T-helper 1 cell (primary cell): ENCODE measurements around the gene PCSK2.

ENCODE experiments used
- DNase-seq, 5 donors: peaks; one replicate each; pipeline ENCODE4 v3.0.0-alpha.2; 2012 to 2020

The PCSK2 gene

GRCh38 chr20:17273717-17274116 is 46.9 kb downstream of the PCSK2 start:
- no peak for DNase-seq

GRCh38 chr20:17276101-17276500 is 49.3 kb downstream of the PCSK2 start:
- DNase-seq = no peak

GRCh38 chr20:17281478-17281877 is 54.6 kb downstream of the PCSK2 start:
- no peak for DNase-seq

GRCh38 chr20:17282501-17282900 is 55.7 kb downstream of the PCSK2 start:
- no peak for DNase-seq

- DNase-seq = no peak
These were observed 60.7 kb downstream of the PCSK2 start for GRCh38 chr20:17287503-17287902.

DNA sequence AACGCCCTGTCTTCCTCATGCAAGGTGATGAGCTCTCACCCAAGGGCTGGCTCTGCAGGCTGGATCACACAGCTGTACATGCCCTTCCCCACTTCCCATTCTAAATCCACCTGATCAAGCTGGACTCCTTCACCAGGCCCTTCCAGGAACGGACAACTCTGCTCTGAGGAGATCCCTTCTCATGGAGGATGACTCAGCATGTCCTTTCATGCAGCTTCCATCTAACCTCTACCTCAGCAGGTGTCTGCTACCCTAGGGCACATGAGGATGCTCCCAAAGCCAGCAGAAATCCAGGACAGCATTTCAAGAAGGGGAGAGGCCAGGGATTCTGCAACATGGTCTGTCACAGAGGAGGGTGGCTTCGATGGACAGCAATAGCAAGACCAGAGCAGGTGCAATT is 61.2 kb downstream of the PCSK2 start:
- DNase-seq = no peak

GRCh38 chr20:17295151-17295726 is 68.4 kb downstream of the PCSK2 start:
- DNase-seq = no peak

- no peak for DNase-seq
These were observed 69.2 kb downstream of the PCSK2 start for GRCh38 chr20:17295991-17296390.

- no peak for DNase-seq
These were observed 71.3 kb downstream of the PCSK2 start for GRCh38 chr20:17298171-17298570.

GRCh38 chr20:17298751-17299150 is 71.9 kb downstream of the PCSK2 start:
- no peak for DNase-seq

DNA sequence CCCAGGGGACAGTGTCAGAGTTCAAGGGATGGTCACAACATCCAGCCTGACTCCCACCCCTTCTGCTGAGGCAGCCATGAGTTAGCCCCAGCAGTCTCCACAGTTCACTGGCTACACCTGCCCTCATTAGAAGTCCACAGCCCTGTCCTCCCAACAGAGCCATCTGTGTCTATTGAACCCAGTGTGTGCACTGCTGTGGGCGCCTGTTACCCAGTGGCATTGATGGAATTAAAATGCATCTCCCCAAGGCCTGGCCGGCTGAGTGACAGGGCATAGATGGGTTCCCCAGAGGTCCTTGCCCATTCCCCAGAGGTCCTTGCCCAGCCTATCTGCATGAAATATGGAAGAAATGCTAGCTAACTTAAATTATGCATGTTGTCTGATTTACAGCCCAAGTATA is 73.3 kb downstream of the PCSK2 start:
- DNase-seq = no peak

GRCh38 chr20:17304774-17305173 is 77.9 kb downstream of the PCSK2 start:
- DNase-seq = no peak

DNA sequence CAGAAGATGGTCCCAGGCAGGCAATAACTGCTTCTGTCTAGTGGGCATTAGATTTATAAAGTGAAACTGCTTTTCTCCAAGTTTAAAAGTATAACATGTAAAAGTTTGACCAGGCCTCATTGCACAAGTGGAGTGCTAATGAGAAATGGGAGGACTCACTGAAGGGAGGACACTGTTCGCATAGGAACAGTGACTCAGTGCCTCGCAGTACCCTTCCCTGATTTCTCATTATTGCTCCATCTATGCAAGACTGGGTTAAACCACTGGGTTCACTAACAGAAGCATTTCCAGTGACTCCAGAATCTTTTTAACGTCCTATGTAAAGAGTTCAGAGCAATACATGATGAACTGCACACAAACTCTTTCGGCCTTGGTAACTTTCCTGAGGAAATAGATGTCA is 79.6 kb downstream of the PCSK2 start:
- DNase-seq = no peak

DNA sequence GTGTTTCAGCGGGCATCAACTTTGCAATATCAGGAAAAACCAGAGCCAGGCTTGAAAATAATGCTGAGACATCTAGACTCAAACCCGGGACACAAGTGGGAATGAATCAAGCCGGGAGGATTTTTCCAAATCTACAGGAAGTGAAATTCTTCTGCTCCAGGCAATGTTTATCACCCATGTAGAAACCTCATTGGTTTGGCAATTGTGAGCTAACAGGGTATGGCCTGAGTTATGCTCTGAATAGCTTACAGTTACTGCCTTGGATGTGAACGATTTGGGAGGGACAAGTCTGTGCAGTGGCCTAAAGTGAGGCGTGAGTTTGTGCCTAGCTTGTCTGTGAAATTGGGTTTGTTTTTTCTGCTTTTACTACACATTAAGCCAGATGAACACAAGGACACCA is 87.4 kb downstream of the PCSK2 start:
- no peak for DNase-seq

DNA sequence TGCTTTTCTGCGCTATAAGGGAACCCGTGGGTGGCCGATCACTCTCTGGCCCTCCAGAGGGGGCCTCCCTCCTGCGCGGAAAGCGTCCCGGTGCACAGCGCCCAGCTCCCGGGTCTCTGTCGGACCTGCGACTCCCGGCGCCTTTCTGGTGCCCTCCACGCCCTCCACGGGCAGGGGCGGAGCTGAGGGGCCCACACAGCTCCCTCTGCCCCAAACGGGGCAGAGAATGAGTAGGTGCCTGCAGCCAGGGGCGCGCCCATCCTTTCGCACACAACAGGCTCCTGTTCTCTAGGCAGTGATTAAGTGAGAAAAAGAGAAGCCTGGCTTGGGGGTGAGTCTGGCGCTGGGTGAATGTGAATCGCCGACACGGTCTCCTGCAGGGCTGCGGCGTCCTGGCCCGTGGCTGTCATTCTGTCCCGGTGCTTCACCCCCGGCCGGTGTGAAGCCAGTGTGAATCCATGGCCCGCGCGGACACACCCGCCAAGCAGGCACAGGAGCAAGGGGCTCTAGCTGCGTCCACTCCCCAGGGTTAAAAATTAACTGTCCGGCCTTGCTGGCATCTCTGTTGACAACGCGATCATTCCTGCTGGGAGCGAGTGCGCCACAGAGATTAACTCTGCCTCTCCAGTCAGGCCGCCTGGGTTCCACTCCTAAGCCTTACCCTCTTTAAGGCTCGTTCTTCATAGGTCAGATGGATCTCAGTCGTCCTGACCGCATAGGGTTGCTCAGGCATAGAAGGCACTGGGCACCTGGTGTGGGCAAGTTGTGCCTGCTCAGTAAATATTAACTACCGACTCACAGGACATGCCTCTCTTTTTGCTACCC is 88.8 kb downstream of the PCSK2 start:
- DNase-seq = no peak

- no peak for DNase-seq
These were observed 89.6 kb downstream of the PCSK2 start for GRCh38 chr20:17316316-17317038.

- no peak for DNase-seq
These were observed 90.5 kb downstream of the PCSK2 start for GRCh38 chr20:17317341-17317740.

- DNase-seq = no peak
These were observed 93.6 kb downstream of the PCSK2 start for GRCh38 chr20:17320456-17320855.

GRCh38 chr20:17326096-17326495 is 99.3 kb downstream of the PCSK2 start:
- DNase-seq = no peak

DNA sequence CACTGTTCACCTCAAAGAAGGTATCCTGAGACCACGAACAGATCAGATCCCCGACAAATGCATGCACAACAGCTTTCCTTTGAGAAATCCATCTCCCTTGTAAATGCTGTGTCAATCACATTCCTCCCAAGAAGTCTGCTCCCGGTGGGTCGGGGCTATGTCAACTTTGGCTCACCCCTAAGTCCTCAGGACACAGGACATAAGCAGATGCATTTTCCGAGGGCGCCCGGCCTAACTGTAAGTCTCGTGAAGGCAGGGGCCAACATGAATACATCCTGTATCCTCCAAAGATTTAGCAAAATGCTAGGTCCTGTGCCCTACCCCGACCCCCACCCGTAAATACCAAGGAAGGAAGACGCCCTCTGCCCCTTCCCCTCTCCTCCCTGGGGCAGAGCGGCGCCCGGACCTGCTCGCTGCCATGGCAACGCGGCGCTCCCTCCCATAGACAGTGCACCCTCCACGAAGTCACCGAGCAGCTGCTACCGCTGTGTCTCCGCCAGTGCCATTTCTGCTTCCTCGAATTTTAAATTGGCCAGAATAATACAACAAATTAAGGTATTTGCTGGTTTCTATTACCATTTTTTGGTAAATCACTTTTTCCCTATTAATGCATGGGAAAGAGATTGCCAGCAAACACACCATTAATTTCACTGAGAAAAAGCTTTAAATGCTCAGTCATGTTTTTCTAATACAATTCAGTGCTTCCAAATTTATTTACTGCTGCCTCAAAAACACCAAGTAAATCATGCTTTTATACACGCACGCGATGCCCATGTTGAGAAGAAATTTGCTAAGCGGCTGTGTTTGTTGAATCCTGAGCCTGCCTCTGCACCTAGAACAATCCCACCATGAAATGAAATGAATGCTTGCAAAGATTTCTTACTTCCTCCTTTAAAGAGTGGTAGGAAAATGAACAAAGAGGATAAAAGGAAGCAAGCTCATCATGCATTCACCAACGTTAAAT is 100.6 kb downstream of the PCSK2 start:
- DNase-seq = no peak

GRCh38 chr20:17334932-17335331 is 108.1 kb downstream of the PCSK2 start:
- DNase-seq = no peak

- DNase-seq = no peak
These were observed 112.2 kb downstream of the PCSK2 start for GRCh38 chr20:17339000-17339399.

DNA sequence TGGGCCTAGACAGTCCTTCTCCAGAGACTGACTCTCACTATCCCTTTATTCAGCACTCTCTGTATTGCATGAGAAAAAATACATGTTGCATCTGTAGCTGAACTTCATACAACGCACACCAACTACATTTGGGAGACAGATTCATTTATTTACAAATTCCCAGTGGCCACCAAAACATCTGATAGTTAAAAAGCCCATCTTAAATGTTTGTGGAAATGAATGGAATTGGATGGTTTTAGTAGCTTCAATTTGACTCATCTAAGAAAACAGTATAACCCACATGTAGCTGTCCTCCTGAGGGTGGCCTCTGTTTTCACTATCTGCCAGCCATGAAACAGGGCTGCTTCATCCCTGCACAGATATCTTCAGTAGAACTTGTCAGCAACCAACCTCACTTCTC is 116.3 kb downstream of the PCSK2 start:
- no peak for DNase-seq
